GM12878 (cell line): Measurements from ENCODE around the gene SPPL2B. TPM values are rescaled to one million over a fixed set of nuclear protein-coding genes. Genes with fewer than 3 reads are reported as not detected.
A peak's percentile ranks its signal among the peaks of the same experiment; 100 is the strongest.

Source experiments
- BCL3 ChIP-seq: IDR thresholded peaks from 2 replicates; pipeline ENCODE4 v1.6.1; 2011; ENCODE audit warnings: borderline replicate concordance, low read depth, mild to moderate bottlenecking, moderate library complexity, low read length; ENCODE audit not compliant: insufficient read depth, poor library complexity, severe bottlenecking
- CHD1 ChIP-seq: IDR thresholded peaks from 2 replicates; pipeline ENCODE4 v1.6.1; 2012; ENCODE audit warnings: low read depth, low read length, improper control_type of control experiment
- CREB1 ChIP-seq: IDR thresholded peaks from 2 replicates; pipeline ENCODE4 v1.6.1; 2012; ENCODE audit warnings: low read depth, mild to moderate bottlenecking, inconsistent platforms
- CREM ChIP-seq: IDR thresholded peaks from 2 replicates; pipeline ENCODE4 v1.6.1; 2014; ENCODE audit warnings: antibody characterized with exemption, low read depth
- FOXM1 ChIP-seq: IDR thresholded peaks from 2 replicates; pipeline ENCODE4 v1.6.1; 2012; ENCODE audit warnings: low read depth, mild to moderate bottlenecking, inconsistent platforms, low read length, moderate library complexity
- HDAC2 ChIP-seq: fragments of 200-600 bp; sonication (generic); IDR thresholded peaks from 2 replicates; pipeline ENCODE4 v1.6.1; 2017
- HDGF ChIP-seq: fragments of 450-650 bp; IDR thresholded peaks from 2 replicates; pipeline ENCODE4 v1.6.1; 2016; ENCODE audit warnings: antibody characterized with exemption
- IKZF2 ChIP-seq, 2 experiments: fragments of 450-650 bp; IDR thresholded peaks; 2 replicates each; pipeline ENCODE4 v1.6.1; 2017; ENCODE audit warnings: mild to moderate bottlenecking in 2 of 2, moderate library complexity in 2 of 2
- JUNB ChIP-seq: IDR thresholded peaks from 2 replicates; pipeline ENCODE4 v1.6.1; 2016; ENCODE audit warnings: antibody characterized with exemption, mild to moderate bottlenecking
- JUND ChIP-seq: IDR thresholded peaks from 2 replicates; pipeline ENCODE4 v1.6.1; 2012; ENCODE audit warnings: low read depth, mild to moderate bottlenecking, low read length, improper control_type of control experiment, moderate library complexity
- LARP7 ChIP-seq: fragments of 450-650 bp; IDR thresholded peaks from 2 replicates; pipeline ENCODE4 v1.6.1; 2017; ENCODE audit warnings: mild to moderate bottlenecking
- MEF2A ChIP-seq: IDR thresholded peaks from 2 replicates; pipeline ENCODE4 v1.6.1; 2011; ENCODE audit warnings: low read depth, mild to moderate bottlenecking, low read length, moderate library complexity; ENCODE audit not compliant: insufficient read depth
- NBN ChIP-seq: fragments of 450-650 bp; IDR thresholded peaks from 2 replicates; pipeline ENCODE4 v1.6.1; 2016
- NFXL1 ChIP-seq: fragments of 450-650 bp; IDR thresholded peaks from 2 replicates; pipeline ENCODE4 v1.6.1; 2017; ENCODE audit warnings: antibody characterized with exemption, mild to moderate bottlenecking, borderline replicate concordance
- NR2F1 ChIP-seq: fragments of 450-650 bp; conservative IDR thresholded peaks from 2 replicates; pipeline ENCODE4 v1.6.1; 2017; ENCODE audit warnings: mild to moderate bottlenecking
- NRF1 ChIP-seq: conservative IDR thresholded peaks from 2 replicates; pipeline ENCODE4 v1.6.1; 2011; ENCODE audit warnings: mild to moderate bottlenecking, low read depth, low read length, improper control_type of control experiment
- PAX8 ChIP-seq: fragments of 450-650 bp; IDR thresholded peaks from 2 replicates; pipeline ENCODE4 v1.6.1; 2017; ENCODE audit warnings: mild to moderate bottlenecking, moderate library complexity
- RB1 ChIP-seq: fragments of 450-650 bp; formaldehyde crosslinking; IDR thresholded peaks from 2 replicates; pipeline ENCODE4 v1.6.1; 2017; ENCODE audit warnings: mild to moderate bottlenecking, borderline replicate concordance
- SMC3 ChIP-seq: IDR thresholded peaks from 2 replicates; pipeline ENCODE4 v1.6.1; 2011; ENCODE audit warnings: low read length, improper control_type of control experiment, borderline replicate concordance
- SPI1 ChIP-seq: IDR thresholded peaks from 2 replicates; pipeline ENCODE4 v1.6.1; 2011; ENCODE audit warnings: low read depth, mild to moderate bottlenecking, low read length, moderate library complexity, borderline replicate concordance; ENCODE audit not compliant: insufficient read depth
- SREBF1 ChIP-seq: IDR thresholded peaks from 2 replicates; pipeline ENCODE4 v1.6.1; 2012; ENCODE audit warnings: mild to moderate bottlenecking, low read length
- TBL1XR1 ChIP-seq: IDR thresholded peaks from 2 replicates; pipeline ENCODE4 v1.6.1; 2012; ENCODE audit warnings: low read depth, low read length, improper control_type of control experiment
- TCF12 ChIP-seq: IDR thresholded peaks from 2 replicates; pipeline ENCODE4 v1.6.1; 2011; ENCODE audit warnings: low read depth, mild to moderate bottlenecking, low read length
- polyA plus RNA-seq, 11 experiments: library from polyadenylated mRNA; depleted of rRNA in 4 of 11; unstranded in 6 of 11; stranded (reverse) in 5 of 11; fragments of >200 nt; fragmentation: Nextera tagmentation in 4 of 11; fragmentation: Illumina TruSeq in 1 of 11; extraction: Ambion mirVana in 4 of 11; extraction: Trizol in 1 of 11; gene quantifications; 1 replicate in 1 of 11; 2 replicates in 10 of 11; pipeline versions ENCODE4 v1.2.1 to v1.2.3, GENCODE V29; 2011 to 2016; ENCODE audit warnings: inconsistent platforms in 2 of 11, missing spikeins in 2 of 11, low read depth in 1 of 11
- total RNA-seq, 4 experiments: library from RNA; depleted of rRNA in 3 of 4; stranded (reverse); fragments of >200 nt in 3 of 4; fragmentation: Illumina TruSeq in 1 of 4; extraction: Trizol in 1 of 4; gene quantifications; 2 replicates each; pipeline versions ENCODE4 v1.2.1 to v1.2.3, GENCODE V29; 2013 to 2021
- TF ChIP-seq, protein P1 (sequence below): IDR thresholded peaks from 2 replicates; pipeline ENCODE4 v1.6.1; 2012; ENCODE audit warnings: low read depth, low read length, improper control_type of control experiment
- TF ChIP-seq, protein P2 (sequence below): IDR thresholded peaks from 2 replicates; pipeline ENCODE4 v1.6.1; 2011; ENCODE audit warnings: borderline replicate concordance, low read depth, mild to moderate bottlenecking, moderate library complexity, mixed read lengths, low read length; ENCODE audit not compliant: insufficient read depth; ENCODE audit errors: extremely low read length
- TF ChIP-seq, protein P3 (sequence below): fragments of 450-650 bp; conservative IDR thresholded peaks from 2 replicates; pipeline ENCODE4 v1.6.1; 2017; ENCODE audit warnings: mild to moderate bottlenecking, moderate library complexity
- TF ChIP-seq, protein P4 (sequence below): IDR thresholded peaks from 2 replicates; pipeline ENCODE4 v1.6.1; 2011; ENCODE audit warnings: mild to moderate bottlenecking, low read depth, low read length, moderate library complexity; ENCODE audit not compliant: insufficient replicate concordance

SPPL2B gene
- total and polyA plus RNA-seq, 10 of the 15 experiments (the other 5 are each of a cell fraction or from before 2014, with no cell fraction given), result 0.29 to 56.5 (median 18.3) TPM

DNA sequence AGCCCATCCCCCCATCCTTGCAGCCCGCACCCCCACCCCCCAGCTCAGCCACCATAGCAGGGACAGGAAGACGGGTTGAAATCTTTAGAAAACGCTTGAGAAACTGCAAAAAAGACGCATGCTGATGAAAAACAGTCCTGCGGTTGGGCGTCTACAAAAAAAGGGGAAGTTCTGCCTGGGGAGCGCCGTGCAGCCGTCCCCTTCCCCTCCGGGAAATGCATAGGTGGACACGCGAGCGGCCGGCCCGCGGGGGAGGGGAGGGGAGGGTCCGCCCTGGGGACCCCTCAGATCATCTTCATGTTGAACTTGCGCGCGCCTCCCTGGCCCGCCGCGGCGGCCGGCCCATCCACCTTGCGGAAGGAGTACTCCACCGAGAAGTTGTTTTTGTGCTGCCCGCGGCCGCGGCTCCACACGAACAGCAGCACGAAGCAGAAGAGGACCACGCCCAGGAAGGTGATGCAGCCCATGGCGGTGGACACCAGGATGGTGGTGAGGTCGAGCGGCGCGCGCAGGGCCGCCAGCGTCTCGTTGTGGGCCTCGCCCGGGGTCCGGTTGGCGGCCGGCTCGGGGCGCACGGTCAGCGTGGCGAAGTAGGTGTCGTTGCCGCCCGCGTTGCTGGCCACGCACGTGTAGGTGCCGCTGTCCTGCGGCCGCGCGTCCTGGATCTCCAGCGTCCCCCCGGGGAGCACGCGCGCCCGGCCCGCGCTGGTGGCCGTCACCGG, 38.6 kb upstream of the SPPL2B start (continued):
- TF ChIP-seq MEF2A (no peak), FOXM1 (peak; percentile 51; the same call in 1 of the 2 replicates), JUNB (peak; percentile 59; the same call in 1 of the 2 replicates), SREBF1 (no peak), TCF12 (0 out of 2 replicates have a peak, but pooled peaks have one; percentile 19), HDAC2 (0 out of 2 replicates have a peak, but pooled peaks have one; percentile 37), CREB1 (peak; percentile 55; the same call in 1 of the 2 replicates), NFXL1 (no peak), NBN (0 out of 2 replicates have a peak, but pooled peaks have one; percentile 27), SMC3 (no peak), HDGF (no peak; the same call in 1 of the 2 replicates), BCL3 (peak; percentile 63), SPI1 (peak; percentile 82), CHD1 (no peak), NRF1 (no peak), RB1 (no peak), PAX8 (no peak), LARP7 (0 out of 2 replicates have a peak, but pooled peaks have one; percentile 70), JUND (no peak), NR2F1 (peak; percentile 58; the same call in 1 of the 2 replicates), TBL1XR1 (peak; percentile 64; the same call in 1 of the 2 replicates), CREM (peak; percentile 79), IKZF2 (IDR thresholded peaks at IDR 0.05) (peak; percentile 60 to 69)
- TF ChIP-seq, protein P1, sequence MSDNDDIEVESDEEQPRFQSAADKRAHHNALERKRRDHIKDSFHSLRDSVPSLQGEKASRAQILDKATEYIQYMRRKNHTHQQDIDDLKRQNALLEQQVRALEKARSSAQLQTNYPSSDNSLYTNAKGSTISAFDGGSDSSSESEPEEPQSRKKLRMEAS, result peak; percentile 11
- TF ChIP-seq, protein P2, sequence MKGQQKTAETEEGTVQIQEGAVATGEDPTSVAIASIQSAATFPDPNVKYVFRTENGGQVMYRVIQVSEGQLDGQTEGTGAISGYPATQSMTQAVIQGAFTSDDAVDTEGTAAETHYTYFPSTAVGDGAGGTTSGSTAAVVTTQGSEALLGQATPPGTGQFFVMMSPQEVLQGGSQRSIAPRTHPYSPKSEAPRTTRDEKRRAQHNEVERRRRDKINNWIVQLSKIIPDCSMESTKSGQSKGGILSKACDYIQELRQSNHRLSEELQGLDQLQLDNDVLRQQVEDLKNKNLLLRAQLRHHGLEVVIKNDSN, result no peak
- TF ChIP-seq, protein P3, sequence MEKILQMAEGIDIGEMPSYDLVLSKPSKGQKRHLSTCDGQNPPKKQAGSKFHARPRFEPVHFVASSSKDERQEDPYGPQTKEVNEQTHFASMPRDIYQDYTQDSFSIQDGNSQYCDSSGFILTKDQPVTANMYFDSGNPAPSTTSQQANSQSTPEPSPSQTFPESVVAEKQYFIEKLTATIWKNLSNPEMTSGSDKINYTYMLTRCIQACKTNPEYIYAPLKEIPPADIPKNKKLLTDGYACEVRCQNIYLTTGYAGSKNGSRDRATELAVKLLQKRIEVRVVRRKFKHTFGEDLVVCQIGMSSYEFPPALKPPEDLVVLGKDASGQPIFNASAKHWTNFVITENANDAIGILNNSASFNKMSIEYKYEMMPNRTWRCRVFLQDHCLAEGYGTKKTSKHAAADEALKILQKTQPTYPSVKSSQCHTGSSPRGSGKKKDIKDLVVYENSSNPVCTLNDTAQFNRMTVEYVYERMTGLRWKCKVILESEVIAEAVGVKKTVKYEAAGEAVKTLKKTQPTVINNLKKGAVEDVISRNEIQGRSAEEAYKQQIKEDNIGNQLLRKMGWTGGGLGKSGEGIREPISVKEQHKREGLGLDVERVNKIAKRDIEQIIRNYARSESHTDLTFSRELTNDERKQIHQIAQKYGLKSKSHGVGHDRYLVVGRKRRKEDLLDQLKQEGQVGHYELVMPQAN, result 0 out of 2 replicates have a peak, but pooled peaks have one; percentile 51
- TF ChIP-seq, protein P4, sequence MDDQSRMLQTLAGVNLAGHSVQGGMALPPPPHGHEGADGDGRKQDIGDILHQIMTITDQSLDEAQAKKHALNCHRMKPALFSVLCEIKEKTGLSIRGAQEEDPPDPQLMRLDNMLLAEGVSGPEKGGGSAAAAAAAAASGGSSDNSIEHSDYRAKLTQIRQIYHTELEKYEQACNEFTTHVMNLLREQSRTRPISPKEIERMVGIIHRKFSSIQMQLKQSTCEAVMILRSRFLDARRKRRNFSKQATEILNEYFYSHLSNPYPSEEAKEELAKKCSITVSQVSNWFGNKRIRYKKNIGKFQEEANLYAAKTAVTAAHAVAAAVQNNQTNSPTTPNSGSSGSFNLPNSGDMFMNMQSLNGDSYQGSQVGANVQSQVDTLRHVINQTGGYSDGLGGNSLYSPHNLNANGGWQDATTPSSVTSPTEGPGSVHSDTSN, result no peak
